Muscle of leg (tissue), 11 donors: ENCODE results near the gene PCSK5. TPM values are rescaled to one million over a fixed set of nuclear protein-coding genes. Genes with fewer than 3 reads are reported as not detected.

Source experiments
- DNase-seq: peaks from one replicate; pipeline ENCODE4 v3.0.0; 2013
- H3K27ac ChIP-seq: one replicate; pipeline ENCODE4 v1.5.1; 2013; ENCODE audit warnings: mild to moderate bottlenecking, low read length, control low read depth
- H3K27me3 ChIP-seq: one replicate; pipeline ENCODE4 v1.6.1; 2013; ENCODE audit warnings: low read length; ENCODE audit not compliant: control insufficient read depth, insufficient read depth
- H3K36me3 ChIP-seq: one replicate; pipeline ENCODE4 v1.6.1; 2013; ENCODE audit warnings: low read length; ENCODE audit not compliant: control insufficient read depth, insufficient read depth
- H3K4me1 ChIP-seq: one replicate; pipeline ENCODE4 v1.6.1; 2013; ENCODE audit warnings: low read length; ENCODE audit not compliant: control insufficient read depth, insufficient read depth
- H3K4me3 ChIP-seq: one replicate; pipeline ENCODE4 v1.5.1; 2013; ENCODE audit warnings: low read length, control low read depth
- H3K9me3 ChIP-seq: replicated peaks from 2 replicates; pipeline ENCODE4 v1.6.1; 2013; ENCODE audit warnings: low read depth, low read length; ENCODE audit not compliant: control insufficient read depth
- WGBS: methylation state at CpG from one replicate; pipeline ENCODE4 v1.1.5; 2013; ENCODE audit warnings: missing lambda C conversion rate; ENCODE audit not compliant: insufficient coverage; 5-methylcytosine and 5-hydroxymethylcytosine counted together
- polyA plus RNA-seq, 8 donors: library from polyadenylated mRNA; unstranded; fragments of 120-200 nt; gene quantifications; one replicate each; pipeline versions ENCODE4 v1.2.1 to v1.2.3, GENCODE V29; 2013; ENCODE audit warnings: inconsistent platforms in 1 of 8, low replicate concordance in 1 of 8; ENCODE audit not compliant: insufficient read length in 8 of 8, insufficient read depth in 1 of 8
- total RNA-seq: library from RNA; stranded (reverse); fragments of 120-200 nt; gene quantifications from one replicate; pipeline ENCODE4 v1.2.4, GENCODE V29; 2013

PCSK5 gene
- total and polyA plus RNA-seq, 9 donors: 12.9 to 22.1 (median 16.7) TPM

DNA sequence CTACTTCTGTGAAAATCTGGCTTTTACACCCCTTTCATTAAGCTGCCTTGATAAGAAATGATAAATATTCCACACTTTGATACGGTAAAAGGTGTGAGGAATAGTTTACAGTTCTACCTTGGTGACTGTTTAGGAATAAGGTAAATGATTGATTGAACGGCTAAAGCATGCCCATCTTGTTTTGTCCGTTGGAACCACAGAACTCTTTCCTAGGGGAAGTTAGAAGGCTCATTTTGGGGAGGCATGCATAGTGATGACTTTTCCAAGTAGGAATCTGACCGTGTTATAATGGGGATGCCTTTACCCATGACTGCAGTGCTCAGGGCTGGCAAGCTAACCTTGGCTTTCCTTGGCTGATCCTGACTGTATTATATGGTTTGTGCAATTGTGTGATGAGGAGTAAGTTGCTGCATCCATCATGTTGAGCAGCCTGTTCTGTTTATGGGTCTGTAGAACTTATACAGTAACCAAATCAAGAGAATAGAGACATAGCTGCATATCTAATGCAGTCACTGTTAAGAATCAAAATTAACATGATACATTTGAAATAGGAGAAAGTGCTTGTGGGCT is 24.5 kb downstream of the PCSK5 start:
- Histone ChIP-seq H3K4me1 (no peaks in the 10 kb centered on the region), H3K27ac (no peak overlapping the region), H3K27me3 (no peaks in the 10 kb centered on the region), H3K9me3 (no peaks in the 10 kb centered on the region), H3K4me3 (no peak overlapping the region), H3K36me3 (no peaks in the 10 kb centered on the region)
- no peak for DNase-seq
- 87% methylated on average over 2 of the region's 4 CpGs for WGBS

DNA sequence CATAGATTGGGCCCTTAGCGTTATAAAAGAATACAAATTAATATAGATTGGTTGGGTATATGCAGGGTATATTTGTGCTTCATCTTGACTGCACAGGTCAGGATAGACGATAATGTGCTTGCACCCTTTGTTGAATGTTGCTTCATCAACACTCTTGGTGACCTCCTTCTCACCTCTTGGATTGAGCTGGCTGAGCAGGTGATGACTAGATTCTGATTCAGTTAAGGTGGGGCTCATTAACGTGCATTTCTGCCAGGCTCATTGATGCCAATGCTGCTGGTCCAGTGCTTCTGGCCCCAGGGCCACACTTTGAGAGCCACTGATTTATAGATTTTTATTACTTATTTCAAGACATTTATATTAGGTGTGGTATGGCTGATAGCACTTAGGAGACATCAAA is 27.7 kb downstream of the PCSK5 start:
- Histone ChIP-seq H3K4me3 (no peak overlapping the region), H3K27ac (no peak overlapping the region), H3K36me3 (no peaks in the 10 kb centered on the region), H3K27me3 (no peaks in the 10 kb centered on the region), H3K9me3 (no peaks in the 10 kb centered on the region), H3K4me1 (no peaks in the 10 kb centered on the region)
- no peak for DNase-seq
- no CpG with 5 or more reads among the region's 3 CpGs for WGBS

DNA sequence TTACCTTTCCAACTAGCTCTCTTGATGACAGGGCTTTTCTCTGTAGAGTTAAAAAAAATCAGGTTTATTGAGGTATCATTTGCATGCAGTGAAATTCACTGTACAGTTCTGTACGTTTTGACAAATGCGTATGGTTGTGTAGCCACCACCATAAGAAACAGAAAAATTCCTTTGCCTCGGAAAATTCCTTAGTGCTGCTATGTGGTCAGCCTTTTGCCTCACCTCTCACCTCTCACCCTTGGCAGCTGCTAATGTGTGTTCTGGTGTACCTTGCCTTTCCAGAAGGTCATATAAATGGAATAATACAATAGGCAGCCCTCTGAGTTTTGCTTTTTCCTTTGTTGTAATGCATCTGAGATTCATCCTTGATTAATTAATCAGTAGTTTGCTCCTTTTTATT is 28.4 kb downstream of the PCSK5 start:
- Histone ChIP-seq H3K9me3 (no peaks in the 10 kb centered on the region), H3K27me3 (no peaks in the 10 kb centered on the region), H3K4me3 (no peak overlapping the region), H3K4me1 (no peaks in the 10 kb centered on the region), H3K27ac (no peak overlapping the region), H3K36me3 (no peaks in the 10 kb centered on the region)
- no CpG with 5 or more reads among the region's 3 CpGs for WGBS
- no peak for DNase-seq

DNA sequence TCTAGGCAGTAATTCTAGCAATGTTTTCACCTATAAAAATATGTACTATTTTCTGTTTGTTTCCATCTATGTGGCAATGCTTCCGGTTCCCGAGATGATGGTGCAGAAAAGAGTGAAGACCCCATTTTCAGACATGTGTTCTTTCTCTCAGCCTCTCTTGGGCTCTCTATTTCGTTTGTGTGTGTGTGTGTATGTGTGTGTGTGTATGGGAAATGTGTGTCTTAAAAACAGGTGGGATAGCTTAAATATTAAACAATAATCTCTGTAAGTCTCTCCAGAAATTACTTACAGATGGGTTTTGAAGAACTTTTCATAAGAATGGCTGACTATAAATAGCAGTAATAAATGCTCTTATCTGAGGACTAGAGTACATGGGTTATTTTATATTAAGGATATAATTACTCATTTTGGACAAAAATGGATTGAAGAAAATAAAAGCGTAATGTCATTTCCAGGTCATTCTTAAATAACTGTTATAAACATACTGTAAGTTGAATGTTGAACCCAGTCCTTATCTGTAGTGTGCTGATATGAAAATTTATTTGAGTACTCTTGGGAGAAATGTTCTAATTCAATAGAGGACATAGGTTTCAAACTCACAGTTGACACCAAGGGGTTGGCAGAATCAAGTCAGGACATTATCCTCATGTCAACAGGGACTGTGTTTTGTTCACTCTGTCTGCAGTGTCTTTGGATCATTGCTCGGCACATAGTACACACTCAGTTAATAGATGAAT is 31.1 kb downstream of the PCSK5 start:
- peak; percentile 70 for DNase-seq
- no peaks in the 10 kb centered on the region for H3K36me3 ChIP-seq
- no peak overlapping the region for H3K27ac ChIP-seq
- no peaks in the 10 kb centered on the region for H3K27me3 ChIP-seq
- no CpG with 5 or more reads among the region's 5 CpGs for WGBS
- no peaks in the 10 kb centered on the region for H3K9me3 ChIP-seq
- H3K4me1 ChIP-seq: no peaks in the 10 kb centered on the region
- no peak overlapping the region for H3K4me3 ChIP-seq

DNA sequence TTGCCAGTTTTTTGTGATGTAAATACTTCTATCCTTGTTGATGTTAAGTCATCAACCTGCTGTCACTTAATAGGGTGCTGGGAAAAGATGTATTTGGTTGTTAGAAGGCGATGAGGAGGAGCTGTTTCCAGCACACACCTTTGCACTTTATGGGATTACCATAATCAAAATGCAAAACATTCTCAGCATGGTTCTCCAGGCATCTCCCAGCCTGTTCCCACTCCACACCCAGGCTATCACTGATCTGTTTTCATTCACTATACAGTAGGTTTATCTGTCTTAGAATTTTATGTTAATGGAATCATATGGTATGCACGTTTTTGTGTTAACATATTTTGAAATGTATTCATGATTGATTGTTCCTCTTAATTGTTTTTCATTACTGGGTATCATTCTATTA is 35.9 kb downstream of the PCSK5 start:
- H3K9me3 ChIP-seq: no peaks in the 10 kb centered on the region
- peaks cover 6% of the 10 kb centered on the region for H3K4me1 ChIP-seq
- H3K27me3 ChIP-seq: no peaks in the 10 kb centered on the region
- H3K27ac ChIP-seq: no peak overlapping the region
- DNase-seq: no peak
- WGBS: no CpG with 5 or more reads among the region's 2 CpGs
- H3K36me3 ChIP-seq: no peaks in the 10 kb centered on the region
- H3K4me3 ChIP-seq: no peak overlapping the region

DNA sequence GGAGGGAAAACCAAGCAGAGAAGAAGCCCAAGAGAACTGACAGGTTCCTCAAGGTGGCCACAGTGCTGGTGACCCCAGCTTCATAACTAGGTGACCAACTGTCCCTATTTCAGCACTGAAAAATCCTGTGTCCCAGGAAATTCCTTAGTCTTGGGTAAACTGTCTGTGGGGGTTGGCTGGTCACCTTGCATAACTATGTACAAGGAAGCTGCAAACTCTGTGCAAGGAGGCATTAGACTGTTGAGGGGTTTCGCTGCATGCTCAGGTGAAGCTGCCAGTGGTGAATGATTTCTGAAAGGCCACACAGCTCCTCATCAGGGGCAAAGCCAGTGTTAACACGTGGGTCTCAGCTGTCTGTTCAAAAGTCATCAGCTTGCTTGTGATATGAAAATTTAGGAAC is 36.9 kb downstream of the PCSK5 start:
- no peaks in the 10 kb centered on the region for H3K27me3 ChIP-seq
- H3K4me1 ChIP-seq: peaks cover 6% of the 10 kb centered on the region
- DNase-seq: no peak
- 58% methylated on average over 2 of the region's 2 CpGs for WGBS
- no peak overlapping the region for H3K27ac ChIP-seq
- no peaks in the 10 kb centered on the region for H3K9me3 ChIP-seq
- no peak overlapping the region for H3K4me3 ChIP-seq
- no peaks in the 10 kb centered on the region for H3K36me3 ChIP-seq

DNA sequence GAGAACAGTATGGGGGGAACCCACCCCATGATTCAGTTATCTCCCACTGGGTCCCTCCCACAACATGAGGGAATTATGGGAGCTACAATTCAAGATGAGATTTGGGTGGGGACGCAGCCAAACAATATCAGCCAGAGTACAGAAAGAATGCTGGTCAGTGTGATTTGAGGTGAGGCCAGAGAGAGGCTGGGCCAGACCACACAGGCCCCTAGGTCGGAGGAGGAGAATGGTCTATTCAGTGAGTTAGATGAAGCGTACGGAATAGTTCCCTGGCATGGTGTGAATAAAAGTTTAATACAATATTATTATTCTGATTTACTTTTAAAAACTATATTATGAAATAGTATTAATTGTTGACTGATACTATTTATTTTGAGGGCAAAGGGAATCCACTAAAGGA is 39.7 kb downstream of the PCSK5 start:
- no peaks in the 10 kb centered on the region for H3K27me3 ChIP-seq
- H3K4me1 ChIP-seq: peaks cover 6% of the 10 kb centered on the region
- DNase-seq: no peak

DNA sequence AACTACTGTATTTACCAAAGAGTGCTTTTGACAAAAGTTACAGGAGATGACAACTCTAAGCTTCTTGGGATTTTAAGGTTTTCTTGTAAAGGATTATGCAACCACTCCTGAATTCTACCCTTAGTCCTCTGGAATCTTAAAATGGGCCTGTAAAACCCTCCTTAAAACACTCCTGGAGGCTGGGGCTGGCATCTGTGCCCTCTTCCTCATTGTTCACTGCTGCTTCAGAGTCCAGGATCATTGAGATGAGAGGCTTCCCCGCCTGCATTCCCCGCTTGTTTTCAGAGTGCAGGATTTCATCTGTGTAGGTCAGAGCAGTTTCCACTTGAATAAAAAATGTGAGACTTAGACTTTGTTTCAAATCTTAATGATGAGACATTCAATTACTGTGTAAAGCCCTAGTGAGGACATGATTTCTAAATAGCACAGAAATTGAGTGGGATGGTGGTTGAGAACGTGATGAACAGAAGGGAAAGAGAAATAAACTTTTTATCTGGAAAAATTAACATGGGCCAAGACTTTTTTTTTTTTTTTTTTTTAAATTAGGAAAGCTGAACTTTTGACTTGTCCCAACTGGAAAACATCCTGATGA is 40.4 kb downstream of the PCSK5 start:
- peak; percentile 40 for DNase-seq
- Histone ChIP-seq H3K9me3 (no peaks in the 10 kb centered on the region), H3K27me3 (no peaks in the 10 kb centered on the region), H3K27ac (peak overlapping the region; percentile 38), H3K4me3 (no peak overlapping the region), H3K4me1 (peaks cover 6% of the 10 kb centered on the region), H3K36me3 (peaks cover 3% of the 10 kb centered on the region)
- WGBS: no CpG with 5 or more reads among the region's 3 CpGs

More for the DNA sequence above, 39.7 kb downstream of the PCSK5 start:
- H3K27ac ChIP-seq: no peak overlapping the region
- 82% methylated on average over 1 of the region's 4 CpGs for WGBS
- H3K9me3 ChIP-seq: no peaks in the 10 kb centered on the region
- H3K4me3 ChIP-seq: no peak overlapping the region
- H3K36me3 ChIP-seq: peaks cover 3% of the 10 kb centered on the region

DNA sequence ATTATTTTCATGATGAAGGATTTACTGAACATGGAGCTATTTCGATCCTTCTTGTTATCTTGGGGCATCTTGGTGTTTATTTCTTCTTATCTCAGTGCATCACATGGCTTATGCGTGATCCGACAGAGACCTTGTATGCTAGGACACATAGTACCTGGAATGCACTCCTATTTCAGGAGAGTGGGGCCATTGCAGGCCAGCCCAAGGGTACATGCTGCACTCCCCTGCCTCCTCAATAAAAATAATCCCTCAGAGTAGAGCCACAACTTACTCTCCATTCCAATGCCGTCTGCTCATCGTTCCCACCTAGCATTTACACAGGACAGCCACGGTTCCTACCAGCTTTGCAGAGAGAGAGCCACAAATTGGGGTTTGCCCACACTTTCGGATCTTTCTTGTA is 43.5 kb downstream of the PCSK5 start:
- Histone ChIP-seq H3K27me3 (no peaks in the 10 kb centered on the region), H3K4me1 (peaks cover 6% of the 10 kb centered on the region), H3K27ac (no peak overlapping the region), H3K4me3 (no peak overlapping the region), H3K36me3 (peaks cover 3% of the 10 kb centered on the region), H3K9me3 (no peaks in the 10 kb centered on the region)
- no peak for DNase-seq
- 92% methylated on average over 6 of the region's 7 CpGs for WGBS

DNA sequence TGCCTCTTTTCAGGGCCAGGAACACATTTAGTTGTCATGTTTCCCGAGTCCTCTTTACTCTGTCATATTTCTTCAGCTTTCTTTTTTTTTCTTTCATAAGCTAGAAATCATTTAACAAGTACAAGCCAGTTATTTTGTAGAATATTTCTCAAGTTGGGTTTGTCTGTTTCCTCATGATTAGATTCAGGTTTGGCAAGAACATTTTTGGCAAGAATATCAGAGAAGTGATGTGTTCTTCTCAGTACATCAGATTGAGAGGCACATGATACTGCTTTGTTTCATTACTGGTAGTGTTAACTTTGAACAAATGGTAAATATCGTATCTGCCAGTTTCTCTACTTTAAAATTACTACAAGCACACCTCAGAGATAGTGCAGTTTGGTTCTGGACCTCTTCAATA is 45.1 kb downstream of the PCSK5 start:
- Histone ChIP-seq H3K4me3 (no peak overlapping the region), H3K36me3 (peaks cover 3% of the 10 kb centered on the region), H3K4me1 (peaks cover 6% of the 10 kb centered on the region), H3K27me3 (no peaks in the 10 kb centered on the region), H3K9me3 (no peaks in the 10 kb centered on the region), H3K27ac (no peak overlapping the region)
- WGBS: no CpG with 5 or more reads among the region's 2 CpGs
- DNase-seq: peak; percentile 25
